HG02938 (cell line): ENCODE data around the gene SEC14L2.
"Not testable (repeated sequence)": the region's sequence is repeated elsewhere in the genome, so short reads cannot be mapped to it uniquely, and the experiment has no call there.

ENCODE experiments used
- ATAC-seq: cut with Tn5 transposase; IDR thresholded peaks from one replicate; pipeline ENCODE4 v1.9.1; 2021; ENCODE audit warnings: mild to moderate bottlenecking, moderate library complexity; ENCODE audit not compliant: unreplicated experiment

Gene SEC14L2

DNA sequence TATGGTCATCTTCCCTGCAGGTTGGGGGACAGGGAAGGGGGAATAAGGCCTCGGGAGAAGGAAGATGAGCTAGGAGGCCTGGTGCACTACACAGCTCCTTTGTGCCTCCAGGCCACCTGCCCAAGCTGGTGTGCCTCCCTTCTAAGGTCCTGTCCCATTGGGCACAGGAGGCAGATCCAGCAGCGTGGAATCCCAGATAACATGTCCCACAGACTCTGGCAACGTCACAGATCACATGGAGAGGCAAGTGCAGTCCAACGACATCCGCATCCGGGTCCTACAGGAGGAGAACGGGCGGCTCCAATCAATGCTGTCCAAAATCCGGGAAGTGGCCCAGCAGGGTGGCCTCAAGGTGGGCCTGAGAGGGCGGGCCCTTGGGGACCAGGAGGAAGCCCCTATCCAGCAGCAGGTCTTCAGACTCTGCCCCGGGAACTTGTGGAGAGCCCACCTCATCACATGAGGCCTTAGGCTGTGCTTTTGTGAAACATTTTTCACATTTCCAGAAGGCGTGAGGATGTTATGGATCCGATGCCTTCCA is 21.4 kb upstream of the SEC14L2 start:
- ATAC-seq: no peak

DNA sequence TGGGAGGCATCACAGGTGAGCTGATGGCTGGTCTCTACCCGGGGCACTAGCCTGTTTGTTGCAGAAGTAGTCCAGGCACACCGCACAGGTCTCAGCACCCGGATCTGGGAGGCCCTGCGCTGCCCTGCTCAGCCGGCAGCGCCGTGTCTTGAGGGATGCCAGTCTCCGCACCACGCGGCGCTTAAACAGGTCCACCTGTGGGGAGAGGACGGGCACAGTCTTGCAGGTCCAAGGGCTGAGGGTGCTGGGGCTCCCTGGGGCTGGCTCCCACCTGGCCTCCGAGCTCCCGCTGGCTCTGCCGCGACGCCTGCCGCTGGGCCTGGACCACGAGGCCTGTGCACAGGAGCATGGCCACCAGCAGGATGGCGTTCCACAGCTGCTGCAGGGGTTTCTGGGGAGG is 16.8 kb upstream of the SEC14L2 start:
- ATAC-seq: no peak

DNA sequence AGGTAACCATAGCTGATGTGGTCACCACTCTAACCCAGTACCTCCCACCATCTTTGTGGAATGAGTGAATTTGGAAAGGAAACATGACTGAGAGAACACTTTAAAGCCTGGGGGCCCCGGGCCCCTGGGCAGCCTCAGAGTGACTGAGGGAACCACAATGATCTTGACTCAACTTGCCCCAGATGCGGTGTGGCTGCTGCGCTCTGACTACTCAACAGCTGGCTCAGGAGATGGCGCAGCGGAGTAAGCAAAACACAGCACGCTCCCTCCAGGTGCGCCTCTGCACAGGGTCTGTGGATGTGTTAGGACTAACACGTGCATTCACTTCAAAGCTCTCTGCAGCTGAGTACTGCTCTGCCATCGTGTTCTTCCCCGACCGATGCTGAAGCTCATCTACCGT is 15.6 kb upstream of the SEC14L2 start:
- no peak for ATAC-seq

DNA sequence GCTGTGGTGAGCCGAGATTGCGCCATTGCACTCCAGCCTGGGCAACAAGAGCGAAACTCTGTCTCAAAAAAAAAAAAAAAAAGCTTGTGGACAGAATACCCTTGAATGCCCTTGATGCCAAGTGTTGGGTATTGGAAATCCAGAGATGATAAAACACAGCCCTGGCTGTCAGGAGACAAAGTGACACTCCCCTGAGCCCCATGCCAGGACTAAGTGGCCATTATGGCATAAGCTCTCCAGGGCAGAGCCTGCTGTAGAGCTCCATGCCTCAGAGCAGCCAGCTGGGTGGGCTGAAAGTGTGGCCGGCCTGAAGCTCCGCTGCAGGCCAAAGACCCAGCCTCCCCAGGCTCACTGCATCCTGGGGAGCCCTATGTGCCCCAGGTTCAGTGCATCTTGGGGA is 14.5 kb upstream of the SEC14L2 start:
- no peak for ATAC-seq

DNA sequence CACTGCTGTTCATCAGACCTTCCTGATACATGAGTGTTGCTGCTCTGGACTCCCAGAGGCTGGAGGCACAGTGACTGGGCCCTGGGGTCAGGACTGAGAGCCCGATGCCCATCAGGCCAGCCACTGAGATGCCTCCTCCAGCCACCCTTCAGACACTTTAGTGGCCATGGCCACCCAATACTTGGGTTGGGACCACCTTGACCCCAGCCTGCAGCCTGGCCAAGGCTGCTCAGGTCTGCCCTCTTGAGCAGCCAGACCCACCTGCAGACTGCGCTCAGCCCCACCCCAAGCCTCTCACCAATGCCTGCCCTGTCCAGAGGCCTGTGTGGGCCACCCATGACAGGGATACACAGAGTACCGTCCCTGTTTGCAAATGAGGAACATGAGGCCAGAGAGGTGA is 13.8 kb upstream of the SEC14L2 start:
- no peak for ATAC-seq

DNA sequence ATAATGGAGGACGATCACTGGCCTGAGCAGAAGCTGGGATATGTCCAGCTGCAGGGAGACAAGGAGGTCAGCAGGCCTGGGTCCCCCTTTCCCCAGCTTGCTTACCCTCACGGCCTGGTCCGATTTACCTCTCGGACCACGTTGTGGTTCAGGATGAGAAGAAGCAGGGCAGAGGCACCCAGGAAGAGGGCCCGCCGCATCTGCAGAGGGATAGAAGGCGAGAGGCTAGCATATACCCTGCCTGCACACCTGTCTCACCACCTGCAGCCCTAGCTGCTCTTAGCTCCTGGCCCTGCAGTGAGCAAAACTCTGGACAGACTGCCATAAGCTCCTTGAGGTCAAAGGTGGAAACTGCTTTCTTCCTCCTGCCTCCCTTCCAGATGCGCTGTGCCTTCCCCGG is 10.9 kb upstream of the SEC14L2 start:
- ATAC-seq: no peak

DNA sequence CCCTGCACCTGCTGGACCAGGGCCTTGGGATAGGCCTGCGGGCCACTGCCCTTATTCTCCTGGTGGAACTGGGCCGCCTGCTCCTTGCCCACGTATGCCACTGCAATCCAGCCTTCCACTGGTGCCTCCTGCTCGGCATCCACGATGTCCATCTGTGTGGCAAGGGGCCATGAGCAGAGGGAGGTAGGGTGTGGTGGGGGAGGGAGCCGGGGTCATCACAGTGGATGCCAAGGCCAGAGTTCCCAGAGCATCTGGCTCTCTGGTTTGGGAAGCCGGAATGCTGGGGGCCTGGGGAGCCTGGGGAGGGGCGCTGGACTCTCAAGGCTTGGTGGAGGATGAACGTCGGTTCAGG is 10.2 kb upstream of the SEC14L2 start:
- ATAC-seq: no peak

DNA sequence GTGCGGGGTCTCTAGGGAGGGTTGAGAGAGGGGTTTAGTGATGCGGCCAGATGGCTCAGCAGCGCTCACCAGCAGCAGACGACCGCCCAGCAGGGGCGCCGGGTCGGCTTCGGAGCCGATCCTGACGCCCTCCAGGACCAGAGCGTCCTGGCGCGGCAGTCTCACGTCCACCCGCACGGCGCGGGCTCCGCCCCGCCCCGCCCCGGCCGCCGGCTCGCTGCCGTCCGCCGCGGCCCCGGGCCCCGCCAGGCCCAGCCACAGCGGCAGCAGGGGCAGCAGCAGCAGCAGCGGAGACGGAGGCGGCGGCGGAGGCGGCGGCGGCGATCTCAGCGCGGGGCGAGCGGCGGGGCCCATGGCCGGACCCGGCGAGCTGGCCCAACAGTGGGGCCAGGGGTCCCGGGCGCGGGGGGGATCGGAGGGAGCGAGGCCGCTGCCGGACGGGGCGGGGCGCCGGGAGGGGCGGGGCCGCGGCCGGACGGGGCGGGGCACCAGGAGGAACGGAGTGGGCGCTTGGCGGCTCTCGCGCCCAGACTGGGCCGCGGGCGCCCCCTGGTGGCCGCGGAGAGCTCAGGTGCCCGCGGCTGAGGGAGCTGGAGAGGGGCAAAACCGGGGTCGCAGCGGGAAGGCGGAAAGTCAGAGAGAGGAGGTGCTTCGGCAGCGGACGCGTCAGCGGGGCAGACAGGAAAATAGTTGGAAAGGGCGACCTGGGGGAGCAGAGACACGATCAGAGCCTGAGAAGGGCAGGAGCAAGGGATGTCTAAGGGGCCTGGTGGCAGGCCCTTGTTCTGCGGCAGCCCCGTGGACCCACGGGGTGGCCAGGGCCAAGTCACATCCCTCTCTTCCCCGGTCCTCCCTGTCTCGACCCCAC is 9.6 kb upstream of the SEC14L2 start, which contains the start of gene RNF215:
Gene RNF215, minus strand, starts transcription at position 452 of the 868 bp plus-strand sequence. Its CDS starts 98 bp downstream, at position 354.
- ATAC-seq: peak; percentile 66

DNA sequence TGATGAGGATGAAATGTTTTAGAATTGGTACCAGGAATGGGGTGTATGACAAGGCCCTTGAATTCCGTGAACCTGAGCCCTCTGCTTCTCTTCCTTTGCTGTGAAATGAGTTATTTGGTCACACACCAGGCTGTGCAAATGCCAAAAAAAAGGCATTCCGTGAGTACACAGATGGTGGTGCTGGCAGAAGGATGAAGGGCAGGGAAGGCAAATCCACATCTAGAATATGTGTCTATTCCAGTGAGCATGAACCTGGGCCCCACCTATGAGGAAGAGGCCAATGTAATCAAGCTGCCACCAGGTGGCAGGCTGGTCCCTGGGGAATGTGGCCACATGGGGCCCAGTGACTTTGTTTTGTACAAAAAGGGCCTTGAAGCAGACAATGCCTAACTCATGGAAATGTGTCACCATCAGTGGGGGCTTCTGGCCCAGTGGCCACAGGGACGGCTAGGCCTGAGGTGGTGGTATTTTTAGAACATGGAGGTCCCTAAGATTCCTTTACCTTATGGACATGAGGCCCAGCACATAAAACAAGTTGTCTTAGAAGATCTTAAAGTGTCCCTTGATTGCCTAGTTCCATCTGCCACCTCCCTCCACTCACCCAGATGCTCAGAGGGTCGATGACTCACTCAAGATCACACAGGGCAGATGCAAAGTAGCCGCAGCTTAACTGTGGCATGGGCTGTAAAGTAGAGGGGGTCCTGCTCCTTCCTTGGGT is 5.7 kb upstream of the SEC14L2 start:
- no peak for ATAC-seq

DNA sequence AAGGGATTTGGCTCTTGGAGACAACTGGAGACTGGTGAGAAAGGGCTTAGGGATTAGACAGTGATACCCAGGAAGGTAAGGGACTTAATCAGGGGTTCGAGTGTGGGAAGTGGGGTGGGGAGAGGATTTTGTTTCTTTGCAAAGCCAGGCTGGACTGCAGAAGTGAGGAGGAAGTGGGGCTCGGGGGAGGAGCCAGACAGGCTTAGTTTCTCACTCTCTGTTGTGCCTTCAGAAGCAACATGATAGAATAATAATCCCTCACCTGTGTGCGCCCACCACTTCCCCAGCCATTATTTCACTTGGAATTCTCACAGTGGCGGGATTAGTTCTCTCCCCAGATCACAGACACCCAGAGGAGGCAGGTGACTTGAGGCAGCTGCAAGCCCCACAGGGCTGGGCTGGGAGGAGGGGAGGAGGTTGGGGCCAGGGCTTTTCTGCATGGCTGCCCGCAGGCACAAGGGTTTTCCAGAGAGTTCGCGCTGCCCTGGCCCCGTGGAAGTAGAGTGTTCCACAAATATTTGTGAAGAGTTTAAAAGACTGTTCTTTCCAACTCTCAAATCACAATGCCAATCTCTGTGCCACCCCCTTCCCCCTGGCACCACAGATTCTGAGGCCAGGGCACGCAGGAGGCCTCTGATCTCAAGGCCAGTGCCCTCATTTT is 4.0 kb upstream of the SEC14L2 start:
- ATAC-seq: no peak

DNA sequence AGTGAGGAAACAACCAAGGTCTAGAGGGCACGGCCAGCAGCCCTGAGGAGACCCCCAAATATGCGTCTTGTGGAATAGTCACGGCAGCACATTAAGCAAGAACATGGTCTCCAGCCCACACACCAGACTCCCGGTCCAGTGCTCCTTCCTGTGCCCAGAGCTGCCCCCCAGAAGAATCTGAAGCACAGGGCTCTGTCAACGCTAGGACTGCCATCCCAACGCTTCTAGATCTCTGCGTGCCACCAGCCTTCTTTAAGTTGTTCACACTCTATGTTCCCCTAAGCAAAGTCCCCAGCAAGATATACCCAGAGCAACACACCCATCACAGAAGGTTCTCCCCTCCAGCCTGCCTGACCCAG is 3.5 kb upstream of the SEC14L2 start:
- no peak for ATAC-seq

DNA sequence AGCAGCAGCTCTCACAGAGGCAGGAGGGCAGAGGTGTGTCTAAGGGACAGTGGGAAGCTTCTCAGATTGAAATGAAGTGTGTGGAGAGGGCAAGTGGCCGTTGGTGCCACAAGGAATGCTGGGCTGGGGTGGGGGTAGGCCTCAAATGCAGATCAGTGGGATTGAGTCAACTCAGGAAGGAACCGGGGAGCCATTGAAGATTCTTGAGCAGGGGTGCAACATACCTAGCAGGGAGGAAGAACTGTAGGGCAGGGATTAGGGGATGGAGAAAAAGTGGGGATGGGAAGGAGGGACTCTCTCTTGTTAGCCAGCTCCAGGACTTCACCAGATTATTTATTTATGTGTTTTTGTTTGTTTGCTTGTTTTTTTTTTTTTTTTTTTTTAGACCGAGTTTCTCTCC is 2.9 kb upstream of the SEC14L2 start:
- ATAC-seq: no peak

DNA sequence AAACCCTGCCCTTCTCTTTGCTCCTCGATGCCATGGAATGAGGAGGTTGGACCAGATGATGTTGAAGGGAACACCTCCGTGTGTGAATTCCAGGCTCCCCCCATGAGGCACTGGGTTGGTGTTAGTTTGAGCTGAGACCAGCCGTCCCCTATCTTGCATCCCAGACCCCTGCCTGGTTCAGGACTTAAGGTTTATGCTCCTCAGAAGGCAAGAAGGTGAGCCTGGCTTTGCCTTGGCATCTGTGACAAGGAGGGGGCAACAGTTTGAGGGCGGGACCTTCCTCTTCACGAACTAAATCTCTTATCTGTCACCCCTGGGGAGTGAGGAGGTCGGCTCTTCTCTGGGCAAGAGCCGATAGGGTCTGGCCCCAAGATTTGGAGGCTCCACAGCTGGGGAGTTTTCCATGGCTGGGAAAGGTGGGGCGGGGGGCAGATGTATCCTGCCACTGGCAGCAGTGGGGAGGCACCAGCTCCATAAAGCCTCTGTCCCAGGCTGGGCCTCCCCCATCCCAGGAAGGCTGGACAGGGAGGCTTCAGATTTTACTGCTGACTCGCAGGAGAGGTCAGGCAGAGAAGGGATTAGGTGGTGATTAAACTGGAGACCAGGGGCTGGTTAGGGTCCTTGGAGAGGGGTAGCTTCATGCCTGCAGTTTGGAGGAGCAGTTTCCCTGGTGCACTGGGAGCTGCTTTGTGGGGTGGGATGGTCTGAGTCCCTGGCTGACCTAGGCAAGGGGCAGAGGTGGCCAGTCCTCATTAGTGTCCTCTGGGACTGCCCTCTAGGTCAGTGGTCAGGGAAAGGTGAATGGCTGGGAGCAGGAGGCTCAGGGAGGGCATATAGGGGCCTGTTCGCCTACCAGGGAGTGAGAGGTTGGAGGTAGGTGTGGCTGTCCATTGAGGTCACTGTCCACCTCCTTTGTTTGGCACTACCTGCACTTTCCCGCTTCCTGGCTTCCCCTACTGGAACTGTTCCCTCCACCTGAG is 1.1 kb downstream of the SEC14L2 start:
- no peak for ATAC-seq

DNA sequence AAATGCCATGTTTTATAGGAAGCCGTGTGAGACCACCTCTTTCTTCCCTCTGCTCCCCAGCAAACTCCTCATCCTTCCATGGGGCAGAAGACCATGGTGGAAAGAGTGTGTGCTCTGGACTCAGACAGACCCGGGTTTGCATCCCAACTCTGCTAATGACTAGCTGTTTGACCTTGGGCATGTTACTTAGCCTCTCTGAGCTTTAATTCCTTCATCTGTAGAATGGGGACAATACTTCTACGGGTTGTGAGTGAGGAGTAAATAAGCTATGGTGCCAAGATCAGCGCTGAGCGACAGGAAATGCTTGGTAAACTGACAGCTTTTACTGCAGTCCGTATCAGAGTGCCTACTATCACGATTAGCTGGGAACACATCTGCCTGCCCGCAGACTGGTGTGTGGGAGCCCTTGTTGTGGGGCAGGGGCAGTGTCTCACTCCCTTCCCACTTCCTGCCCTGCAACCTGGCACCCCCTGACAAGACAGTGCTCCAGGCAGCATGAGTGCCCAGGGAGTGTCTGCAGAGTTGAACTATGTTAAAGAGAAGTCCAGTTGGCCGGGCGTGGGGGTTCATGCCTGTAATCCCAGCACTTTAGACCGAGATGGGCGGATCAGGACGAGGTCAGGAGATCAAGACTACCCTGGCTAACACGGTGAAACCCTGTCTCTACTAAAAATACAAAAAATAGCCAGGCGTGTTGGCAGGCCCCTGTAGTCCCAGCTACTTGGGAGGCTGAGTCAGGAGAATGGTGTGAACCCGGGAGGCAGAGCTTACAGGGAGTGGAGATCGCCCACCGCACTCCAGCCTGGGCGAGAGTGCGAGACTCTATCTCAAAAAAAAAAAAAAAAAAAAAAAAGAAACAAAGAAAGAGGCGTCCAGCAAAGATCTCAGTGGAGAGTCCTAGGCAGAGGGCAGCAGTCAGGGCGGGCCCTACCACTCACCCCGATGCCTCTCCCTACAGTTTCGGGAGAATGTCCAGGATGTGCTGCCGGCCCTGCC is 2.2 kb downstream of the SEC14L2 start:
- no peak for ATAC-seq

DNA sequence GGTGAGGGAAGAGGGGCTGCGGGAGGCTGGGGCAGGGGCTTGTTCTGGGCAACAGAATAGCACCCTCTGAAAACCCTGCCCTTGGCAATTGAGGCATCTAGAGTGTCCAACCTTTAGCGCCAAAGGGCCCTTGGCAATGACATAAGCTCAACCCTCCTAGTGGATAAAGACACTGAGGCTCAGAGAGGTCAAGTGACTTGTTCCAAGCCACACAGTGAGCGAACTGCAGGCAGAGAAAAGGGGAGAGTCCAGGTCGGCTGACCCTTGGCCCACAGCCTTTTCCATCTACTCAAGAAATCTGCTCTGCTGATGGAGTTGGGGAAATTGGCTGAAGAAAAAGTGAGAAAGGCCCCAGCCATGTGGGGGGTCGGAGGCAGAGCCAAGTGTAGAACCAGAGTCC is 2.9 kb downstream of the SEC14L2 start:
- ATAC-seq: no peak

DNA sequence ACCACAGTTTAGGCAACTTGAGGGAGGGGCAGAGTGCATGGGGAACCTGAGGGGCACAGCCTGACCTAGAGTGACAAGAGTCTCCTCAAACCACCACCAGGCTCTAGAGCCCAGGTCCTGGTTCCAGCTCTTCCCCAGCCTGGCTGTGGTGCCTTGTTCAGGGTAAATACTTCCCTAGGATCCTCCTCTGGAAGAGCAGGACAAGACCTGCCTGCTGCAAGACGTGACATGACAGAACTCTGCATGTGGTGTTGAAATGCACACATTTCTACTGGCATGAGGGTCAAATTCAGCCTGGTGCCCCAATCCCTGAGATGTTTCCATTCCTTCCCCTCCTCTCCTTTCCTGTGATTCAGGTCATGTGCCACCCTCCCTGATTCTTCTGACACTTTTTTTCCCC is 3.3 kb downstream of the SEC14L2 start:
- ATAC-seq: no peak

DNA sequence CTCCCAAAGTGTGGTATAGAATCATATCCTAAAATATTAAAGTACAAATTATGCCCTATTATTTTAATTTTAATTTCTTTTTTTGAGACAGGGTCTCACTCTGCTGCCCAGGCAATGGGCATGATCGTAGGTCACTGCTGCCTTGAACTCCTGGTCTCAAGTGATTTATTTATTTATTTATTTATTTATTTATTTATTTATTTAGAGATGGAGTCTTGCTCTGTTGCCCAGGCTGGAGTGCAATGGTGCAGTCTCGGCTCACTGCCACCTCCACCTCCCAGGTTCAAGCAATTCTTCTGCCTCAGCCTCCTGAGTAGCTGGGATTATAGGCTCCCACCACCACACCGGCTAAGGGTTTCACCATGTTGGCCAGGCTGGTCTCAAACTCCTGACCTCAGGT is 4.2 kb downstream of the SEC14L2 start:
- not testable (repeated sequence) for ATAC-seq

DNA sequence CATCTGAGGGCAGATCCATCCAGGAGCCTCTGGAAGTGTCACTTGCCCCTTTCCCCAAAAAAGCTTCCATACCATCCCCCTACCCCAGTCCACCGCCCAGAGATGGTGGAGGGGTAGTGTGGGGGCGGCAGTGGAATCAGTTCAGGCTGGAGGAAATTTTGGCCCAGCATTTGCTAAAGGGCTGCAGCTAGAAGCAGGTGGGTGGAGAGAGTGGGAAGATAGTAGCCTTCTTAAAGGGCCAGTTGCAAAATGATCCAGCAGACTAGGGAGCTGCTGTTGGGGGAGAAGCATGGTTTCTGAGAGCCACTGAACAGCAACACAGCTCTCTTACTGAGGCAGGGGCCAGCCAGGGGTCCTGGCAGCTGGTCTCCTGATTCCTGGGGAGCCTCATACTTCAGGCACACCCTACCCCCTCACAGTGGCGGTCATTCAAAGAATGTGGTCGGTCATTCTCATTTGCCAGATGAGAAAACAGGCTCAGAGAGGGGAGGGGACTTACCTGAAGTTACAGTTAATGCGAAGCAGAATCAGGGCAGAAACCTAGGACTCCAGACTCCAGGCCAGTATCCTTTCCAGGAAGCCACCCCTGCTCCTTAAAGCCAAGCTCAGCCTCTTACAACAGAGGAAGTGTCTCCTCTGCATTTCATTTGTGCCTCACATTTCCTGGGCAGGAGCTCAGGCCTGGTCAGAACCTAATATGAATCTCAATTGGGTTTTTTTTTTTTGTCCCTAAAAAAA is 5.4 kb downstream of the SEC14L2 start:
- ATAC-seq: no peak

DNA sequence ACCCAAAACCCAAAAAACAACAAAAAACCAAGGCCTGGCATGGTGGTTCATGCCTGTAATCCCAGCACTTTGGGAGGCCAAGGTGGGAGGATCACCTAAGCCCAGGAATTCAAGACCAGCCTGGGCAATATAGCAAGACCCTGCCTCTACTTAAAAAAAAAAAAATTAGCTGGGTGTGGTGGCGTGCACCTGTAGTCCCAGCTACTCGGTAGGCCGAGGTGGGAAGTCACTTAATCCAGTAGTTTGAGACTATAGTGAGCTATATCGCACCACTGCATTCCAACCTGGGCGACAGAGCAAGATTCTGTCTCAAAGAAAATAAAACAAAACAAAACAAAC is 5.9 kb downstream of the SEC14L2 start:
- ATAC-seq: not testable (repeated sequence)
